ENCODE results near the gene CCDC88A.
"Not testable (repeated sequence)": the region's sequence is repeated elsewhere in the genome, so short reads cannot be mapped to it uniquely, and the experiment has no call there.

CCDC88A gene

GRCh38 chr2:55419679-55420438, at the start of gene CCDC88A:
TSS of gene CCDC88A (minus strand) at chr2:55419856. CDS start at chr2:55419079, 777 bp downstream.
- DNase-seq, result peak; percentile 91

DNA sequence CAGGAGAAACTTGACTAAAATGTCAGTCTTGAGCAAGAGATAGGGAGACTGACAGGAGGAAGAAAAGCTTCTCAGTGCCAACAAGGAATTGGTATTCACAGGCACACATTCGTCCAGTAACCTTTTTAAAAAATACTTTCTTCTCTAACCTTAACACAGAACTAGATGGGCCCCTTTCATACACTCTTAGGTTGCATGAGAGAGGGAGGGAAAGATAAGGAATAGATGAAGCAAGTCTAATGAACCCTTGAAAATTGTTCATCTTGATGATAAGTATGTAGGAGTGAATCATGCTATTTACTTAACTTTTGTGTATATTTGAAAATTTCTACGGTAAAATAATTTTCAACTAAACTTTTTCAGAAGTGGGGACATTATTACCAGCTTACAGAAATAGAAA, 42.0 kb upstream of the CCDC88A start:
- DNase-seq, result no peak

- no peak for DNase-seq
These were observed 40.9 kb upstream of the CCDC88A start for GRCh38 chr2:55460562-55460961.

DNA sequence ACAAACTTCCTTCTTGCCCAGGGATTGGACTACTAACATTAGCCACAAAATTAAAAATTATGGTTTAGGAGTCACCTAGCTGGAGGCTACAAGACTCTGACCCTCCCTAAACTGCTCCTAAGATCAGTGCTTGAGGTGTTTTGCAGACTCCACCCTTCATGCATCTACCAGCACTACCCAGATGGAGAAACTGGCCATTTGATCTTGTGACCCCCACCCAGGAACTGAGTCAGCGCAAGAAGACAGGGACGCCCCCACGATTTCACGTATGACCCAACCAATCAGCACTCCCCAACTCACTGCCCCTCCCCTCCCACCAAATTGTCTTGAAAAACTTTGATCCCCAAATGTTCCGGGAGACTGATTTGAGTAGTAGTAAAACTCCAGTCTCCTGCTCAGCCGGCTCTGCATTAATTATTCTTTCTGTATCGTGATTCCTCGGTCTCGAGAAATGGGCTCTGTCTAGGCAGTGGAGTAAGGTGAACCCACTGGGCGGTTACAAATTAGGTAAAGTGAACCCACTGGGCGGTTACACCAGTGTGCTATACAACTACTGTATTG, 40.1 kb upstream of the CCDC88A start:
- no peak for DNase-seq

- no peak for DNase-seq
These were observed 39.6 kb upstream of the CCDC88A start for GRCh38 chr2:55459279-55459678.

GRCh38 chr2:55454121-55454520, 34.5 kb upstream of the CCDC88A start:
- DNase-seq, result no peak

DNA sequence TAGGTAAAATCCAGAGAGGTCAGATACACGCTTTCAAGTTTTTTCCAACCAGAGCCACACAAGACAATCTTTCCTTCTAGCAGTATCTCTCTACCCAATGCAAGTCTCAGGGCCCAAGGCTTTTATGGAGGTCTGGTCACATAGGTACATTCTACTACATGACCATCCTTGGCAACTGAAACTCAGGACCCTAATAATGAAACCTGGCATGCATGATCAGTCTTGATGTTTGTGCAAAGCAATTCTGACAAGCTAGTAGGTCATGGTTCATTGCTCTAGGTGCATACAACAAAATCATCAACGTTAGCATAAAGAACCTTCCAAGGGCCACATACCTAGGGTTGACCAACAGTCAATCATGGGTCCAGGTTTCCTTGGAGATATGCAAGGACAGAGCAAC, 33.2 kb upstream of the CCDC88A start:
- DNase-seq, result no peak

- DNase-seq, result no peak
These were observed 32.0 kb upstream of the CCDC88A start for GRCh38 chr2:55451699-55452098.

DNA sequence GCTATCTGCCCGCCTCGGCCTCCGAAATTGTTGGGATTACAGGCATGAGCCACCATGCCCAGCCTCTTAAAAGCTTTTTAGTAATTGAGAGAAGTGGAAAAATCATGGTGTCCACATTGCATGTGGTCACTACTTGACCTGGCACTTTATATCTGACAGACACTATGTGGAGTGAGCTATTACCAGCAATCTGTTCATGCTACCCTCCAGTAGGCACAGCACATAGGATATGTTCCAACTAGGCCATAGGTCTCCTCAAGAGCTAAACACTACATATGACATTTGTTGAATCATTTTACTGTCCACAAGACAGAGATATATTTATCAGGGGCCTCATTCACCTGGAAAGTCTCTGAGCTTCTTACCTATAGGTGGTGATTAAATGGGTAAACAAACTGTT, 30.4 kb upstream of the CCDC88A start:
- DNase-seq, result not testable (repeated sequence)

- not testable (repeated sequence) for DNase-seq
These were observed 22.5 kb upstream of the CCDC88A start for GRCh38 chr2:55442045-55442760.

DNA sequence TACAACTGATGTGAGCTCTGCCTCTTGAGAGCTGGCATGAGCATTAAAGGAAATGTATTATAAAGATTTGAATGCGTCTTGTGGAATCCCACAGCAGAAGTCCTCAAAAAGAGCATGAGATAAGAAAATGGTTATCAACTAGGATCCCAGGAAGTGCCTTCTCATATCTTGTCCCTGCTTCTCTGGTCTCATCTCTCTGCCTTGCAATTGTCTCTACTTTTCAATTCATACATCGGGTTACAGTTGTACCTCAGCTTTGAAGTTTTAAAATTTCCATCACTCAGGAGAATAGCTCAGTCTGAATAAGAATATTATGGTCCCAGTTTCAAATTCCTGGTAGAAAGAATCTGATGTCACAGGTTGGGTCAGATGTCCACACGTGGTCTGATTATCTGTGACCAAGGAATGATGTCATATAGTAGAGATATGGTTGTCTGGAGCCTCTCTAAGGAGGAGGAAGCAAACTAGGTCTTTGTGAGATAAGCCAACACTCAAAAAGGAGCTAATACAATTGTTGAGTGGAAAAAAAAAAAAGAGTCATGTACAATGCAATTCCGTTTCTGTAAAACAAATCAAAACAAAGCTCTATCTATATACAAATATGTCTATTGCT, 21.7 kb upstream of the CCDC88A start:
- DNase-seq, result no peak

GRCh38 chr2:55439101-55439397, 19.4 kb upstream of the CCDC88A start:
- no peak for DNase-seq

DNA sequence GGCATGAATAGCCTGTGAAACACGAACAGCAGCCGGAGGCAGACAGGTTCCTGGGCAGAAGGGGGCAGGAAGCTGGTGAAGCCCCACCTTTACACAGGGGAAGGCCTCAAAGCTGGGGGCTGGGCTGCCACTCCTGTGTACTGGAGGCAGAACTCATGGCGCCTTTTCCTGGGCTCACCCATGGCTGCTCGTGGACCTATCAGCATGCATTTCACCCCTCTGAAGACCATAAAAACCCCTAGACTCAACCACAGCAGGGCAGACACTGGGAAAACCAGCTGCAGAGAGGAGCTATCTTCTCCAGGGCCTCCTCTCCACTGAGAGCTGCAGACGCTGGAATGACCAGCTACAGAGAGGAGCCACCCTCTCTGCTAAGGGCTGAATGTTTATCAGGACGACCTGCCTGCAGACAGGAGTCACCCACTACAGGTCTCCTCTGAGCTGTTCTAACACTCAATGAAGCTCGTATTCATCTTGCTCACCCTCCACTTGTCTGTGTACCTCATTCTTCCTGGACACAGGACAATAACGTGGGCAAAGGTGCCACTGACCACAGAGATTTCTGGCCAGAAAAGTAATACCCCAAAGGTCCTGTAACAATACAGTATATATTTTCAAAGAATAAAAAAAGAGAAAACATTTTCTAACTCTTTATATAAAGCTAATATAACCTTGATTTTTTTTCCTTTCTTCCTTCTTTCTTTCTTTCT, 18.9 kb upstream of the CCDC88A start:
- DNase-seq, result no peak

DNA sequence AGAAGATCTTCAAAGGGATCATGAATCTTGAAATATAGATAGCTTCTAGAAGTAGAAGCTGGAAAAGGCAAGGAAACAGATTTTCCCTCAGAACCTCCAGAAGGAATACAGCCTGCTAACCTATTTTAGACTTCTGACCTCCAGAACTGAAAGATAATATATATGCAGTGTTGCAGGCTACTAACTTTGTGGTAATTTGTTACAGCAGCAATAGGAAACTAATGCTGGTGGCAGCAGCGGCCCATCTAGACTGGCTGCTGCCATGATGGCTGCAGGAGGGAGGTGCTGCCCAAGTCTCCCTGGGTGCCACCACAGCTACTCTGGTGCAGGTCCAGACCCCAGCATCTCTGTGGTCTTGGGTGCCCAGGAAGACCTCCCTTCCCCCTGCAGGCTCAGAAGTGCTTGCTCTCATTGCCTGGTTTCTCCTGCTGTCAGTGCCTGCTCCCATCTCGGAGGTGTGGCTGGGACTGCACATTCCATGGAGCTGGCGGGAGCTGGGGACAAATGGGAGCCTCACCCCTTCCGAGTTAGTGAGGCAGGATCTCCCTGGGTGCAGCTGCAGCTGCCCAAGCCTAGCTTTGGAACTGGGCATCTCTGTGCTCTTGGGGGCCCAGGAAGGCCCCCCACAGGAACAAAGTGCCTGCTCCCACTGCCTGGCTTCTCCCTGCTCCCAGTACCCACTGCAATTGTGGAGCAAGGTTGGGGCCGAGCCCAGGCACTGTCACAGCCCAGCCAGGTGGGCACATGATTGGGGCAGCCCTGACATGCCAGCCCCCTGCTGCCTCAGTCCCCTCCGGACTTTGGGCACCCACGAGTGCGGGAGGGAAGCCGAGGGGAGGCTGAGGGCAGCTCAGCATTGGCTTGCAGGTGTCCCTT, 18.1 kb upstream of the CCDC88A start:
- no peak for DNase-seq

GRCh38 chr2:55431982-55432627, 12.4 kb upstream of the CCDC88A start:
- no peak for DNase-seq

GRCh38 chr2:55430211-55430975, 10.7 kb upstream of the CCDC88A start:
- DNase-seq, result no peak

GRCh38 chr2:55428258-55428657, 8.6 kb upstream of the CCDC88A start:
- no peak for DNase-seq

DNA sequence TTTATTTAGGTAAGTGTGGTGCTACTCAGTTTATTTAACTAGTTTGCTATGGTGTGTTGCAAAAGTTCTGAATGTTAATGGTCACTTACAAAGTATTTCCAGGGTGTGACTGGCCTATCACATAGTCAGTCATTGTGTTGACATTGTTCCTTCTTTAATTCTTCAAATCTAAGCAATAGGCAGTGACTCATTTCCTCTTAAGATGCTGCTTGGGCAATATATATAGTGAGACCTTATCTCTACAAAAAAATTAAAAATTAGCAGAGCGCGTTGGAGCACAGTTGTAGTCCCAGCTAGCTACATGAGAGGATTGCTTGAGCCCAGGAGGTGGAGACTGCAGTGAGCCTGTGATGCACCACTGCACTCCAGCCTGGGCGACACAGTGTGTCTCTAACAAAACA, 5.8 kb upstream of the CCDC88A start:
- no peak for DNase-seq

DNA sequence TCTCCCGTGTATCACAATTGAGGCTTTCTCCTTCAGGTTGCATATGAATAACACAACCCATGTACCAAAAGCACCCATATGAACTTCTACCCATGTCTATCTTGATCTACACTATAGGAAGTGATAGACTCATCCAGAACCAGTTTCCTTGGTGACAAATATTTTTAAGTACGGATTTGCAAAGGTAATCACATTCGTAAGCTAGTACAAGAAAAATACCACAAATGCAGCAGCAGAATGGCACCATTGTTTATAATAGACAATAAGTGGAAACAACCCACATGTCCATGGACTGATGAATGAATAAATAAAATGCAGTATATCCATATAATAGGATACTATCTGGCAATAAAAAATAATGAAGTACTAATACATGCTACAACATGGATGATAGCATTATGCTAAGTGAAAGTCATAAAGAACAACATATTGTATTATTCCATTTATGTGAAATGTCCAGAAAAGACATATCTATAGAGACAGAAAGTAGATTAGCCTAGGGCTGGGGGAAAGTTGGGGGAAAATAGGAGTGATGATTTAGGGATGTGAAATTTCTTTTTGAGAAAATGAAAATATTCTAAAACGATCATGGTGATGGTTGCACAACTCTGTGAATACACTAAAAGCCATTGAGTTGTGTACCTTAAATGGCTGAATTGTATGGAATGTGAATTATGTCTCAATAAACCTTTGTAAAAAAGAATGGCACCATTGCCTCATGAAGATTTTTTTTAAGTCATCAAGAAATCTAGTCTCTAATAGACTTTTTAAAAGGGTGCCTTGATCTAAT, 3.4 kb upstream of the CCDC88A start:
- no peak for DNase-seq

GRCh38 chr2:55421326-55421725, 1.7 kb upstream of the CCDC88A start:
- no peak for DNase-seq

Measured in NCI-H510A (cell line).